ENCODE results near the gene HRG.
"Not testable (repeated sequence)": the region's sequence is repeated elsewhere in the genome, so short reads cannot be mapped to it uniquely, and the experiment has no call there.

The HRG gene

DNA sequence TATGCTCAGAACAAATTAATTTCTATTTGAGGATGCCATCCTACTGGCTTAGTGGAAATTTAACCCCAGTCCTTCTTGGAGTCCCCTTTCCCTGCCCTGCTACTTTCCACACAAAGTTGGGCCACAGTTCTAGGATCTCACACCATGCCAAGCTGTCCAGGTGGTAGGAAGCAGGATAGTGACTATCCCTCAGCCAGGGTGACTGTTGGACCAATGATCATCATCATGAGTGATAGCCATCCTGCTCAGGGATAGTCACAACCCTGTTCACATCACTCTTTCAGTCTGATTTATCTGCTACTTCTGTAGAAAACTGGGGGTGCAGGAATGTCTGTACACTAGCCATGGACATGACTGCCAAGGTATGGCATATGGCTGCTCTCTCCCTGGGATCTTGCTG lies 12.8 kb downstream of the HRG start:
- in situ Hi-C loops (cut with HindIII; ENCODE audit: low sequenced_read_pairs) = no loop called here

DNA sequence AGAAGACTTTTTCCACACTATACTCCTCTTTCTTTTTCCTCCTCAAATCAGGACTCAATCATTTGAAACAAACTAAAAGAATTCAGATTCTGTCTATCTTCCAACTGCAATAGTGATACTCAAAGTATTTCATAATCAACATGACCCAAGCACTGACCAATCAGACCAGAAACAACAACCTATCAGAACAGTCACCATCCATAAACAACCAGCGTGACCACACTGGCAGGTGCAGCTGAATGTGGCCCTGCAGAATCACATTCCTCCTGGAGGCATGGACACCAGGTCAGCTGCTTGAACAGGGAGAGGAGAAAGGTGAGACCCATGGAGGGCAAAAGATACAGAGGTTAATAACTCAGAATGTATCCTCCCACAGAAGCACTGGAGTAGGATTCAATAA lies 13.3 kb downstream of the HRG start:
- in situ Hi-C loops (cut with HindIII; ENCODE audit: low sequenced_read_pairs) = no loop called here

DNA sequence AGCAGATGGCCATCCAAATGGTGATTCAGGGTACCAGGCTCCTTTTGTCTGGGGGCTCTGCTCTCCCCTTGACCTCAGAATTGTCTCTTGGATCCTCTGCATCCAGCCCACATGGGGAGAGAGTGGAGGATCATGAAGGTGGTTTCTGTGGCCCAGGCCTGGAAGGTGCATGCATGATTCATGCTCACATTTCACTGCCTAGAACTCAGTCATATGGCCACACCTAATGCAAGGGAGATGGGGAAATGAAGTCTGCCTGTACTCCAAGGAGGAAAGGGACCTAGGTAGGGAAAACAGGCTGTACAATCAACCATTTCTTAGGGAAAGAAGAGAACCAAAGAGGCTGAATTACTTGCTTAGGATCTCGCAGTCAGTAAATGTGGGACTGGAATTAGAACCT lies 15.1 kb downstream of the HRG start:
- in situ Hi-C loops (cut with HindIII; ENCODE audit: low sequenced_read_pairs) = no loop called here

- in situ Hi-C loops (cut with HindIII; ENCODE audit: low sequenced_read_pairs) = no loop called here
Observed at GRCh38 chr3:186682812-186683211, 17.0 kb downstream of the HRG start.

DNA sequence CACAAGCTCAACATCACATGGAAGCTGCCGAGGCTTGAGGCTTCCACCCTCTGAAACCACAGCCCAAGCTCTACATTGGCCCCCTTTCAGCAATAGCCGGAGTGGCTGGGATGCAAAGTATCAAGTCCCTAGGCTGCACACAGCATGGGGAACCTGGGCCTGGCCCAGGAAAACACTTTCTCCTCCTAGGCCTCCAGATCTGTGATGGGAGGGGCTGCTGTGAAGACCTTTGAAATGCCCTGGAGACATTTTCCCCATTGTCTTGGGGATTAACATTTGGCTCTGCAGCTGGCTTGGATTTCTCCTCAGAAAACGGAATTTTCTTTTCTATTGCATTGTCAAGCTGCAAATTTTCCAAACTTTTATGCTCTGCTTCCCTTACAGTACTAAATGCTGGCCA lies 18.2 kb downstream of the HRG start:
- in situ Hi-C loops (cut with HindIII; ENCODE audit: low sequenced_read_pairs) = no loop called here

DNA sequence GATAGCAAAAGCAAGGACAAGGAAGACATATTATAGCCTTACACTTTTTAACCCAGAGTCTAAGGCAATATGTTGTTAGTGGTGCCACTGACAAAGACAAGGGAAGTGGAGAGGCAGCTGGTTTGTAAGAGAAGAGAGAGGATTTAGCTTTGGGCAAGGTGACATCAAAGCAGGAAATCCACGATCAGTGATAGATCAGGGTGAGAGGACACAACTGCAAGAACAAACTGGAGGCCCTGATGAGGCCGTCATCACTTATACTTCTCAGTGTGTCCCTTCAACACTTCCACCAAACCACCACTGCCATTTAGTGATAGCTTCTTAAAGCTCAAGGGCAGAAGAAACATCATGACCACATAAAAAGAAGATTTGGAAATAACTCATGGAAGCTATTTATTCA lies 20.7 kb downstream of the HRG start:
- in situ Hi-C loops (cut with HindIII; ENCODE audit: low sequenced_read_pairs) = not testable (repeated sequence)

DNA sequence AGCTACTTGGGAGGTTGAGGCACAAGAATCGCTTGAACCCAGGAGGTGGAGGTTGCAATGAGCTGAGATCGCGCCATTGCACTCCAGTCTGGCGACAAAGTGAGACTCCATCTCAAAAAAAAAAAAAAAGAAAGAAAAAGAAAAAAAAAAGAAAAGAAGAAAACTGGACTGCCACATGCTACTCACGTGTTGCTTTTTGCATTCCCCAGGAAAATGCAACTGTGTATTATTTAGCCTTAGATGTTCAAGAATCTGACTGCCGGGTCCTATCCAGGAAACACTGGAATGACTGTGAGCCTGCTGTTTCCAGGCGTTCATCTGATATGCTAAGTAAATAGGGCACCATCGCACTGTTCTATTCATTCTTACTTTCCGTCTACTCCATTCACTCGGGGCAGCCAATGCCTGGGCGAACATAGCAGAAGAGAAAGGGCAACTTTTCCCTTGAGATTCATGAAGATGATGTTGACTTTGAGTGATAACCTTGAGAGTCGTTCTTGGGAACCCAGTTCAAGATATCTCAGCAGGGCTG lies 21.4 kb downstream of the HRG start:
- in situ Hi-C loops (cut with HindIII; ENCODE audit: low sequenced_read_pairs) = no loop called here

- in situ Hi-C loops (cut with HindIII; ENCODE audit: low sequenced_read_pairs) = not testable (repeated sequence)
Observed at GRCh38 chr3:186690304-186690703, 24.5 kb downstream of the HRG start.

DNA sequence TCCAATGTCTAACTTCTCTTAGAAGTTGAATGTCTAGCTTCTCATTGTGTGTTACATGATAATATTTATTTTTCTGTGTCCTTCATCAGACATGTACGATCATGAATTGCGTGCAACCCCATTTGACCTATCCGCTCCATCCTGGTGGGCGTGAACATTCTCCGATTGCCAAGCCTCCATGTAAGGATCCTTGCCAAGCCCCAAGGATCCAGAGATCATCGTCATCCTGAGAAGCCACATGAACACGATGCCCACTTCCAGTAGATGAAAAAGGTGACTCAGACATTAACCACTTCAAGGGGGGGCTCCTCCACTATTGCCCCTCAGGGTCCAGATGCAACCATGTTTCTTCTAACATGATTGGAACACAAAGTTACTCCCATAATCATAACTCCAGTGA lies 25.9 kb downstream of the HRG start:
- in situ Hi-C loops (cut with HindIII; ENCODE audit: low sequenced_read_pairs) = no loop called here

GRCh38 chr3:186693843-186694242 lies 28.0 kb downstream of the HRG start:
- in situ Hi-C loops (cut with HindIII; ENCODE audit: low sequenced_read_pairs) = no loop called here

DNA sequence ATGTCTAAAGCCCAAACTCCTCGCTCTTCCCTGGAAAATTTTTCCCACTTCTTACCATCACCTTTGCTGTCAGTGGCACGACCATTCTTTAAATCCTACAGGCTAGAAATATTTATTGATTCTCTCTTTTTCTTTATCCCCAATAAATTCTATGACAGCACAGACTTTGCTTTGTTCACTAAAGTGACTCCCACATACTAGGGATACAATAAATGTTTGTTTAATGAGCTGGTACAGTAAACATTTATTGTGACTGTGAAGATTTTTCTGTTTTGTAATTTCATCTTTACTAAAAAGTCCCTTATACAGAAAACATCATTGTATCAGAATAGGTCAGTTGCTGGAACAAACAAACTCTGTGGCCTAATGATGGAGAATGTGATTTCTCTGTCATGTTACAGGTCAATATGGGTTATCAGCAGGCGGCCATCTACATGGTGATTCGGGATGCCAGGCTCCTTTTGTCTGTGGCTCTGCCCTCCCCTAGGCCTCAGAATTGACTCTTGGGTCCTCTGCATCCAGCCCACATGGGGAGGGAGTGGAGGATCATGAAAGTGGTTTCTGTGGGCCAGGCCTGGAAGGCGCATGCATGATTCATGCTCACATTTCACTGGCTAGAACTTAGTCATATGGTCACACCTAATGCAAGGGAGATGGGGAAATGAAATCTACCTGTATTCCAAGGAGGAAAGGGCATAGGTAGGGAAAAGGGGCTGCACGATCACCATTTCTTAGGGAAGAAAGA lies 28.6 kb downstream of the HRG start:
- in situ Hi-C loops (cut with HindIII; ENCODE audit: low sequenced_read_pairs) = no loop called here

DNA sequence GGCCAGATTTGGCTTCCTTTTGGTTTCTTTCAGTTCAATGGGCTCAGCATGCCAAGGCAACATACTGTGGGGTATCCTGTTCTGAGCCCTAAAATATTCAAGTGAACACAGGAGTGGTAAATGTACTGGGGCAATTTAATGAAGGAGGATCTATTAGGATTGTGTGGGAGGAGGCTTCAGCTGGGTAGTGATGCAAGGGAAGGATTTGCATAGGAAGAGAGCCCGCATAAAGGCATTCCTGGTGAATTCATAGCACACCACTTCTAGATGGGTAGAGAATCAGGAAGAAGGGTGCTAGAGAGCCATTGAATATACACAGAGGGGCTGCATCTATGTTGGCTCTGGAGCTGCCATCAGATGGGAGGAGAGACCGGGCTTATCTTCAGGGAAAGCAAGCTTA lies 30.7 kb downstream of the HRG start:
- in situ Hi-C loops (cut with HindIII; ENCODE audit: low sequenced_read_pairs) = no loop called here

DNA sequence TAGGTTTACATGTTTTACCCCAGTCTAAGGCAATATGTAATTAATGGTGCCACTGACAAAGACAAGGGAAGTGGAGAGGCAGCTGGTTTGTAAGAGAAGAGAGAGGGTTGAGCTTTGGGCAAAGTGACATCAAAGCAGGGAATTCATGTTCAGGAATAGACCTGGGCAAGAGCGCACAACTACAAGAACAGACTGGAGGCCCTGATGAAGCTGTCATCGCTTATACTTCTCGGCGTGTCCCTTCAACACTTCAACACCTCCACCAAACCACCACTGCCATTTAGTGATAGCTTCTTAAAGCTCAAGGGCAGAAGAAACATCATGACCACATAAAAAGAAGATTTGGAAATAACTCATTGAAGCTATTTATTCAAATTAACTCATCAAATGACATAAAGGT lies 31.7 kb downstream of the HRG start:
- in situ Hi-C loops (cut with HindIII; ENCODE audit: low sequenced_read_pairs) = no loop called here

GRCh38 chr3:186700267-186700666 lies 34.5 kb downstream of the HRG start:
- in situ Hi-C loops (cut with HindIII; ENCODE audit: low sequenced_read_pairs) = no loop called here

DNA sequence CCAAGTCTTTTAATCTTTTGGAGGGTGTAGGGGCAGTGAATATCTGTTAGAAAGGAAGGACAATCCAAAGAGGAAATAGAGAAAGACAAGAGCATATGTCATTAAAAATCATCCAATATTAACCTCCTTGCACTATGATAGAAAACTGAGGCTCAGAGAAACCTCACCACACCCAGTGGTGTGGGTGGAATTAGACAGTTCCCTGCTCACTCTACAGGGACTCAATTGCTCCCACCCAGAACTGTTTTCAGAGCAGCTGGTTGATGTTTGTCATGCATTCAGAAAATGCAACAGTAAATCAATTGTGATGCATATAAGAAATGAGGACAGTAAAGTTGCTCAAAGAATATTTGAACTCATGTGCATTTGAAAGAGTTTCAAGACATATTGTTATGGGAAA lies 36.6 kb downstream of the HRG start:
- in situ Hi-C loops (cut with HindIII; ENCODE audit: low sequenced_read_pairs) = not testable (repeated sequence)

- in situ Hi-C loops (cut with HindIII; ENCODE audit: low sequenced_read_pairs) = no loop called here
Observed at GRCh38 chr3:186705882-186706780, 40.3 kb downstream of the HRG start.

DNA sequence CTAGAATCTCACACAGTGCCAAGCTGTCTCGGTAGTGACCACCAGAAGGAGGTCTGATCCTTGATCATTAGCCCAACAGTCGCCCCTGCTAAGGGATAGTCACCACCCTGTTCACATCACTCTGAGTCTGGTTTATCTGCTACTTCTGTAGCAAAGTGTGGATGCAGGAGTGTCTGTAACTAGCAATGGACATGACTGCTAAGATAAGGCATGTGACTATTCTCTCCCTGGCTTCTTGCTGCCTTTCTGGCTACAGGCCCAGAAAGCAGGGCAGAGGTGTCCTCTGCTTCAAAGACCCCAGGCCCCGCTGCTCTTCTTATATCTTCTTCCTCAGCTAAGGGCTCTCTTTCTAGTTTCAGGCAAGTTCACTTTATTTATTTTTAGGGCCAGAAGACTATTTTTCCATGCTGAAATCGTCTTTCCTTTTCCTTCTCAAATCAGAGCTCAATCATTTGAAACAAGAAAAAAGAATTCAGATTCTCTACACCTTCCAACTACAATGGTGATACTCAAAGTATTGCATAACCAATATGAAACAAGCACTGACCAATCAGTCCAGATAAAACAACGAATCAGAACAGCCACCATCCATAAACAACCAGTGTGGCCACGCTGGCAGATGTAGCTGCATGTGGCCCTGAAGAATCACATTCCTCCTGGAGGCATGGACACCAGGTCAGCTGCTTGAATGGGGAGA lies 43.3 kb downstream of the HRG start:
- in situ Hi-C loops (cut with HindIII; ENCODE audit: low sequenced_read_pairs) = no loop called here

GRCh38 chr3:186710694-186711093 lies 44.9 kb downstream of the HRG start:
- in situ Hi-C loops (cut with HindIII; ENCODE audit: low sequenced_read_pairs) = not testable (repeated sequence)

DNA sequence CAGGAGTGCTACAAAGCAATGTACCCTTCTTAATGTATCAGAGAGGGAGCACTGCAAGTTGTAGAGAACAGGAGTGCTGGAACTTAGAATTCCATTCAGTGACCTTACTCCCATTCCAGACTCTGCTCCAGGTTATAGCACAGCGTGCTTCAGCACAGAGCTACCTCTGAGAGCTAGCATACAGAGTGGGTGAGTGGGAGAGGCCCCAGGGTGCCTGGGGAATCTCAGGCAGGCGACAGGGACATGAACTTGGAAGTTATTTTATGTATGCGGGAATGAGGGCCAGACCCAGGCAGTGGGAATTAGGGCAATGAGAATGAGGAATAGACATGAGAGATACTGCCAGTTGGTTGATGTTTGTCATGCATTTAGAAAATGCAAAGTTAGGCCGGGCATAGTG lies 47.7 kb downstream of the HRG start:
- in situ Hi-C loops (cut with HindIII; ENCODE audit: low sequenced_read_pairs) = no loop called here

GRCh38 chr3:186717039-186717457 lies 51.2 kb downstream of the HRG start, which contains the start of gene KNG1:
TSS of gene KNG1 (plus strand) at chr3:186717359. CDS start at chr3:186717543, 184 bp downstream.
- in situ Hi-C loops (cut with HindIII; ENCODE audit: low sequenced_read_pairs) = no loop called here
